NCI-H526 treated with DMSO at 0.1 percent for 48 hours (cell line): ENCODE measurements around the gene SS18L1.

ENCODE experiments used
- DNase-seq: peaks from one replicate; lab custom pipeline; 2025; lab: John Stamatoyannopoulos, UW

Gene SS18L1

DNA sequence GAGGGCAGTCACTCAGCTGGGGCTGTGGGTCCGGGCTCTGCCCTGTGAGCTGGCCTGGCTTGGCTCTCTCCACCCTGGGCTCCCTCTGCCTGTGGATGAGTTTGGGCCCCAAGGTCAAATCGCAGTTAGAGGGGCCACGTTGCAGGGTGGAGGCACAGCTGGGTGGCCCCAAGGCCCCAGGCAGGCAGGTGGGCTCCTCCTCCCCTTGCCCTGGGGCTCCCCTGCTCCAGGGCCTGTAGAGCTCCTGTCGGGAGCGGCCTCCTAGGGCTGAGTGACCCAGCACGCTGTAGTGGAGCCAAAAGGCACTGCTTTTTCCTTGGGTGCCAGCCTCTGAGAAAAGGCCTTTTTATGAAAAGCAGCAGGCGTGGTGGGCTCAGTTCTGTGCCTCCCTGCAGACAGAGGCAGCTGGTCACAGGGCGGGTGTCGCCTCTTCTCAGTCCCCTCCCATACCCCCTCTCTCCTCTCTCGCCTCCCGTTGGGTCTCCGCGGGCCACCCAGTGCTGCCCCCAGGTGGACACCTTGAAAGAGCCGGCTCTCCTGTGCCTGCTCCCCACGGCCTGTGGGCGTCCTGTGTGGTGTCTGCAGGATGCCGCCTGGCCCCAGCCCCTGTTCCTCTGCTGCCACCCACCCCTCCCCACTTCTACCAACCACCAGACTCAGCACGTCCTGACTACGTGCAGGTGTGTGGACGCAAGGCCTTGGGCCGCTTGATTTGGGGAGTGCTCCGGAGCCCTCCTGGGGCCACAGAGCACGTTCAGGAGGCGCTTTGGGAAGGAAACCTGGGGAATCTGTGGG is 13.2 kb downstream of the SS18L1 start:
- DNase-seq = peak; percentile 61

- DNase-seq = no peak
Measured at GRCh38 chr20:62157387-62158087, 14.0 kb downstream of the SS18L1 start.

GRCh38 chr20:62158088-62158400 is 14.5 kb downstream of the SS18L1 start:
- DNase-seq = no peak

- DNase-seq = no peak
Measured at GRCh38 chr20:62158541-62158940, 15.0 kb downstream of the SS18L1 start.

DNA sequence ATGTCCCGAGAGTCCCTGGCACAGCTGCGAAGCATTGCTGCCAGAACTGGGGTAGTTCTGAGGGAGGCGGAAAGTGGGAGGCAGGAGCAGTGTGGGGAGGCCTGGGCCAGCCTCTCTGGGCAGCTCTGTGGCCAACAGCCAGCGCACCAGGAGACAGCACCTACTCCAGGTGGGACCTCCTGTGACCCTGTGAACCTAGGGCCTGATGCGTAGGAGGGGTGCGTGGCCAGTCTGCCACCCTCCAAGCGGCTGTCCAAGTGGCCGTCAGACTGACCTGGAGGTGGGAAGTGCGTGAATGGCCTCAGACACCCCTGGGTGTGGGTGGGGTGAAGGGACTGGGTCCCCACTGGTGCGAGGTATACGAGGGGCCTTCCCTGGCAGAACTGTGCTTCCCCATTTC is 15.5 kb downstream of the SS18L1 start:
- no peak for DNase-seq

DNA sequence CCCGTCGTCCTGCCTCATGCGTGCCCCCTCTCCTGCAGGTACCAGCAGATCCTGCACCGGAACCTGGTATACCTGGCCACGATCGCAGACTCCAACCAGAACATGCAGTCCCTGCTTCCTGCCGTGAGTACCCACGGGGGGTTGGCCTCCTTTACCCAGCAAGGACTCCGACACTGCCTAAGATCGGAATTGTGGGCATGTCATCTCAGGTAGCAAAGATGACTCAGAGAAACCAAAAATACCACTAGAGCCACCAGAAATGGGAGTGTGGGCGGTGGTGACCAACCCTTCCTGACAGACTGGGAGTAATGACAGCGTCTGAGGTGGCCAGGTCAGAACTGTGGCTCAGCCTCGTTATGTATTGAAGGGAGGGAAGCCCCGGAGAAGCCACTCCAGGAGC is 16.3 kb downstream of the SS18L1 start:
- no peak for DNase-seq

- no peak for DNase-seq
Measured at GRCh38 chr20:62160253-62160652, 16.7 kb downstream of the SS18L1 start.

- DNase-seq = no peak
Measured at GRCh38 chr20:62160876-62161275, 17.3 kb downstream of the SS18L1 start.

DNA sequence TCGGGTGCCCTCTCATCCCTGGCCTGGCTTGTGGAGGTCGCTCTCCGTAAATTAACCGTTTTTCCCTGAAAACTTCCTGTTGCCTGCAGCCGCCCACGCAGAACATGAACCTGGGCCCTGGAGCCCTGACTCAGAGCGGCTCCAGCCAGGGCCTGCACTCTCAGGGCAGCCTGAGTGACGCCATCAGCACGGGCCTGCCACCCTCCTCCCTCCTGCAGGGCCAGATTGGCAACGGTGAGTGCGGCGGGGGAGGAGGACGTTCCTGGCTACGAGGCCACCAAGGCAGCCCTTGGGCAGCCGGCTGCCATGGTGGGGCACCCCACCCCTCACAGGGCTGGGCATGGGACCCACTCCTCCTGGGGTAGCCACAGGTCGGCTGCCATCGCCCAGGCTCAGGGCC is 17.8 kb downstream of the SS18L1 start:
- no peak for DNase-seq

GRCh38 chr20:62162765-62163484 is 19.4 kb downstream of the SS18L1 start:
- DNase-seq = no peak

- no peak for DNase-seq
Measured at GRCh38 chr20:62163485-62163865, 19.9 kb downstream of the SS18L1 start.

- no peak for DNase-seq
Measured at GRCh38 chr20:62163986-62164762, 20.6 kb downstream of the SS18L1 start.

- no peak for DNase-seq
Measured at GRCh38 chr20:62164879-62165761, 21.6 kb downstream of the SS18L1 start.

DNA sequence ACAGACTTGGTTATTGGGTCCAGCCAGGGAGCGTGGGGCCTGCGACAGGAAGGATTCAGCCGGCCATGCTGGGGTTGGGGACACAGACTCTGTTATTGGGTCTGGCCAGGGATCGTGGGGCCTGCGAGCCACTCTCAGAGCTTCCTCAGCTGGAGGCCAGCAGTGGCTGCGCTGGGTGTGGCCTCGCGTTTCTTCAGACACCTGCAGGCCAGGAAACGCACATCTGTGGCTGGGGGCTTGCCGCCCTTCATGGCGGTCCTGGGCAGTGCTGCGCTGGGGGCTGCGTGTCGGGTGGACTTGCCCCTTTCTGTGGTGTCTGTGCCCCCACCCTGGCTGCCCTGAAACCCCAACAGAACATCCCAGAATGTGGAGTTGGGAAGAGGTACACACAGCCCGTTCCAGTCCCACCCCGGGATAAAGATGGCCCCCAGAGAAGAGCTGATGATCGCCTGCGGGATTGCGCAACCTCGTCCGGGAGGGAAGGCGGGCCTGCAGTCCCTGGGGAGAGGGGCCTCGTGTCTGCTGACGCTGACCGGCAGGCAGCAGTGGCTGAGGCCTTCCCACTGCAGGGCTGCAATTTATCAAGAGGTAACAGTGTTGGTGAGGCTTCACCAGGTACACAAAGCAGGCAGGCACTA is 22.3 kb downstream of the SS18L1 start:
- DNase-seq = no peak

GRCh38 chr20:62167474-62167873 is 23.9 kb downstream of the SS18L1 start:
- no peak for DNase-seq

DNA sequence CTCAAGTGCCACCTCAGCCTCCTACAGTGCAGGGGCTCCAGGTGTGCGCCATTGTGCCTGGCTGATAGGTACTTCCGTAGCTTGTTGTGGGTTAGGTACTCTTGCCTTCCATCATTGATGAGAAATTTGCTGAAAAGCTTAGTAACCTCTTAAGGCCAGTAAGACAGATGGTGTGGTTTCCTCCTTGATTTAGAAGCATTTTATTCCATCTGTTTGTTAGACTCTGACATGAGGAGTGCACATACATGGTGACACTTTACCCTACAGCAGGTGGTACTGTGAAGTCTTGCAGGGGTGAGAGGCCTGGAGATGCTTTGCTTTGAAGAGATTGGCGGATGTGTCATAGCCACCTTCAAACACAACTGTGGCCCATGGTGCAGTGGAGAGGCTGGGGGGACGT is 24.5 kb downstream of the SS18L1 start:
- DNase-seq = no peak

GRCh38 chr20:62168890-62169435 is 25.4 kb downstream of the SS18L1 start:
- no peak for DNase-seq

DNA sequence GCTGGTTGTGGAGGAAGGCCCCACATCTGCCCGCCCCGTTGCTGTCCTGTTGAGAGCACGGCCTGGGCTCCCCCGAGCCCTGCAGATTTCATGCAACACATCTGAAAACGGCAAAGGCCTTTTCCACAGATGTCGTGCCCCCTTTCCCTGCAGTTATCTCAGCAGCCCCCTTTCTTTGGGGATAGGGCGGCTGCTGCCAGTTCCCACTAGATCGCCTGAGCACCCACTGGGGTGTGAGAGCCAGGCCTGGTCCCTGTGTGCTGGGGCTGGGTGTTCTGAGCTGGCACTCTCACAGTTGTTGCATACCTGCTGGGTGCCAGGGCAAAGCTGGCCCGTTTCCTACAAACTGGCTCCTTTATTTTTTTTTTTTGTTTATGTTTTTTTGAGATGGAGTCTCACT is 27.0 kb downstream of the SS18L1 start:
- no peak for DNase-seq

DNA sequence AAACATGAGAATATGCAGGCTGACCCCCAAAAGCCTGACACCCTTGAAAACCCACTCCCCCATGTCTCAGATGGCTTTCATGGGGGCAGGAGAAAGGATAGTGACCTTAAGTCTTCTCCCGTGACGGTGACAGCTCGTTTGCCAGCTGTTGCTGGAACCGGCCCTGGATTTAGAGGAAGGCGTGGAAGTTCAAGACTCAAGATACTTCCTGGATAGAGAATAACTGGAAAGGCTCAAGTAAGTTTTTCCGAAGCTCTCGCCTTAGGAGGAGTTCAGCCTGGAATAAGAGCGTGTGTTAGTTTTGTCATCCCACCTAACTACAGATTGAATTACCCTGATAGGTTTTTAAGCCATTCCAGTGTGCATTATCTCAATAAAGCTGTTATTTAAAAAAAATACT is 27.7 kb downstream of the SS18L1 start:
- DNase-seq = no peak

GRCh38 chr20:62172666-62173065 is 29.1 kb downstream of the SS18L1 start:
- DNase-seq = no peak
